HepG2 (cell line): Measurements from ENCODE around the gene ADAMTS4. TPM values are rescaled to one million over a fixed set of nuclear protein-coding genes. Genes with fewer than 3 reads are reported as not detected.

Experiments
- FOSL2 ChIP-seq: sonication (generic); formaldehyde crosslinking; IDR thresholded peaks from 2 replicates; pipeline ENCODE4 v1.4.0; 2020; ENCODE audit warnings: missing genetic modification reagents
- MED1 ChIP-seq: sonication (generic); formaldehyde crosslinking; IDR thresholded peaks from 2 replicates; pipeline ENCODE4 v1.4.0; 2020; ENCODE audit warnings: missing genetic modification reagents
- NFYC ChIP-seq: IDR thresholded peaks from 2 replicates; pipeline ENCODE4 v1.6.1; 2016; ENCODE audit warnings: missing genetic modification reagents, missing compliant biosample characterization
- NKX3-1 ChIP-seq: sonication (generic); formaldehyde crosslinking; IDR thresholded peaks from 2 replicates; pipeline ENCODE4 v1.5.0; 2020; ENCODE audit warnings: missing genetic modification reagents
- PITX1 ChIP-seq: sonication (generic); formaldehyde crosslinking; IDR thresholded peaks from 2 replicates; pipeline ENCODE4 v1.5.1; 2020; ENCODE audit warnings: mild to moderate bottlenecking, missing genetic modification reagents
- RAD21 ChIP-seq: fragments of 450-650 bp; formaldehyde crosslinking; IDR thresholded peaks from 2 replicates; pipeline ENCODE4 v1.5.0; 2020; ENCODE audit warnings: mild to moderate bottlenecking
- SP140L ChIP-seq: sonication (generic); formaldehyde crosslinking; IDR thresholded peaks from 2 replicates; pipeline ENCODE4 v1.4.0; 2020; ENCODE audit warnings: missing genetic modification reagents, borderline replicate concordance
- YY1 ChIP-seq: IDR thresholded peaks from 2 replicates; pipeline ENCODE4 v1.6.1; 2011; ENCODE audit warnings: low read length, low read depth, moderate library complexity, mild to moderate bottlenecking; ENCODE audit not compliant: insufficient read depth, insufficient replicate concordance
- ZNF263 ChIP-seq: sonication (generic); formaldehyde crosslinking; IDR thresholded peaks from 2 replicates; pipeline ENCODE4 v1.4.0; 2020; ENCODE audit warnings: missing genetic modification reagents
- ZNF713 ChIP-seq: sonication (generic); formaldehyde crosslinking; IDR thresholded peaks from 2 replicates; pipeline ENCODE4 v1.4.0; 2020; ENCODE audit warnings: mild to moderate bottlenecking, missing genetic modification reagents
- ZNF883 ChIP-seq: sonication (generic); formaldehyde crosslinking; IDR thresholded peaks from 2 replicates; pipeline ENCODE4 v1.5.1; 2020; ENCODE audit warnings: mild to moderate bottlenecking, missing genetic modification reagents; ENCODE audit errors: not compliant biosample characterization
- polyA plus RNA-seq, 8 experiments: library from polyadenylated mRNA; depleted of rRNA in 3 of 8; stranded (reverse) in 7 of 8; unstranded in 1 of 8; fragments of >200 nt; fragmentation: Illumina TruSeq in 4 of 8; extraction: Trizol in 4 of 8; gene quantifications; 2 replicates each; pipeline versions ENCODE4 v1.2.1 to v1.2.3, GENCODE V29; 2011 to 2016; ENCODE audit warnings: low read depth in 4 of 8, missing spikeins in 1 of 8, mixed read lengths in 1 of 8; ENCODE audit not compliant: insufficient read depth in 1 of 8
- total RNA-seq, 5 experiments: library from RNA; depleted of rRNA; stranded (reverse); fragments of >200 nt; fragmentation: Illumina TruSeq; extraction: Trizol; gene quantifications; 2 replicates each; pipeline ENCODE4 v1.2.3, GENCODE V29; 2016; ENCODE audit warnings: low read depth in 1 of 5
- TF ChIP-seq, protein P1 (sequence below): sonication (generic); formaldehyde crosslinking; IDR thresholded peaks from 2 replicates; pipeline ENCODE4 v1.8.0; 2022; ENCODE audit warnings: mild to moderate bottlenecking, missing genetic modification reagents, moderate library complexity
- TF ChIP-seq, protein P2 (sequence below): sonication (generic); formaldehyde crosslinking; IDR thresholded peaks from 2 replicates; pipeline ENCODE4 v1.9.0; 2021; ENCODE audit warnings: mild to moderate bottlenecking, missing genetic modification reagents
- TF ChIP-seq, protein P3 (sequence below): sonication (generic); formaldehyde crosslinking; IDR thresholded peaks from 2 replicates; pipeline ENCODE4 v1.4.0; 2020; ENCODE audit warnings: mild to moderate bottlenecking, missing genetic modification reagents
- TF ChIP-seq, protein P4 (sequence below): sonication (generic); formaldehyde crosslinking; conservative IDR thresholded peaks from 2 replicates; pipeline ENCODE4 v1.8.1; 2023; ENCODE audit warnings: missing genetic modification reagents
- TF ChIP-seq, protein P5 (sequence below): sonication (generic); formaldehyde crosslinking; IDR thresholded peaks from 2 replicates; pipeline ENCODE4 v1.4.0; 2020; ENCODE audit warnings: low read depth, mild to moderate bottlenecking, missing genetic modification reagents

The ADAMTS4 gene
- total and polyA plus RNA-seq, 2 of the 13 experiments (the other 11 are each of a cell fraction or from before 2014, with no cell fraction given): 0.51 to 1.7 TPM

DNA sequence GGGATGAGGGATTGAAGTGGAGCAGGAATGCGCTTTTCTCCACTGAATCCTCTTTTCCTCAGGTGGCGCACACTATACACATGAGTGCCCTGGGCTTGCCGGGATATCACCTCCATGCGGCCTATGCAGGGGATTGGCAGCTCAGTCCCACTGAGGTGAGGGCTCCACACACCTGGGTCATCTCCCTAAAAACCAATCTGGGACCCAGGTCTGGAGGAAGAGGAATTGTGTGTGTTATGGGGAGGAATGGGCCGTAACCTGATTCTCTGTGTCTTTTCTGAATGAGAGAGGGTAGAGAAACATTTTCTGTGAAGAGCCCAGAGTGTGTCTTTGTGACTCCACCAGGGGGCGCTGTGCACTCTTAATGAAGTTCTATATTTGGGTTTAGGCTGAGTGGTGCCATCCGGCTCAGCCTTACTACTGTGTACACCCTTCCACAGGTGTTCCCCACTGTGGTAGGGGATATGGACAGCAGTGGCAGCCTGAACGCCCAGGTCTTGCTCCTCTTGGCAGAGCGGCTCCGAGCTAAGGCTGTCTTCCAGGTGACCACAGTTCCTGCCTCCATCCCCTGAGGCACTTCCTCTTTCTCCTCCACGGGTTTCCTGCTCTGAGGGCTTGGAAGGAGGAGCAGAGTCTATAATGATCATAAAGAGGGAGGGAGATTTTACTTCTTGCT is 28.5 kb upstream of the ADAMTS4 start (continued):
- TF ChIP-seq, protein P1, sequence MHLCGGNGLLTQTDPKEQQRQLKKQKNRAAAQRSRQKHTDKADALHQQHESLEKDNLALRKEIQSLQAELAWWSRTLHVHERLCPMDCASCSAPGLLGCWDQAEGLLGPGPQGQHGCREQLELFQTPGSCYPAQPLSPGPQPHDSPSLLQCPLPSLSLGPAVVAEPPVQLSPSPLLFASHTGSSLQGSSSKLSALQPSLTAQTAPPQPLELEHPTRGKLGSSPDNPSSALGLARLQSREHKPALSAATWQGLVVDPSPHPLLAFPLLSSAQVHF: no peak
- TF ChIP-seq, protein P2, sequence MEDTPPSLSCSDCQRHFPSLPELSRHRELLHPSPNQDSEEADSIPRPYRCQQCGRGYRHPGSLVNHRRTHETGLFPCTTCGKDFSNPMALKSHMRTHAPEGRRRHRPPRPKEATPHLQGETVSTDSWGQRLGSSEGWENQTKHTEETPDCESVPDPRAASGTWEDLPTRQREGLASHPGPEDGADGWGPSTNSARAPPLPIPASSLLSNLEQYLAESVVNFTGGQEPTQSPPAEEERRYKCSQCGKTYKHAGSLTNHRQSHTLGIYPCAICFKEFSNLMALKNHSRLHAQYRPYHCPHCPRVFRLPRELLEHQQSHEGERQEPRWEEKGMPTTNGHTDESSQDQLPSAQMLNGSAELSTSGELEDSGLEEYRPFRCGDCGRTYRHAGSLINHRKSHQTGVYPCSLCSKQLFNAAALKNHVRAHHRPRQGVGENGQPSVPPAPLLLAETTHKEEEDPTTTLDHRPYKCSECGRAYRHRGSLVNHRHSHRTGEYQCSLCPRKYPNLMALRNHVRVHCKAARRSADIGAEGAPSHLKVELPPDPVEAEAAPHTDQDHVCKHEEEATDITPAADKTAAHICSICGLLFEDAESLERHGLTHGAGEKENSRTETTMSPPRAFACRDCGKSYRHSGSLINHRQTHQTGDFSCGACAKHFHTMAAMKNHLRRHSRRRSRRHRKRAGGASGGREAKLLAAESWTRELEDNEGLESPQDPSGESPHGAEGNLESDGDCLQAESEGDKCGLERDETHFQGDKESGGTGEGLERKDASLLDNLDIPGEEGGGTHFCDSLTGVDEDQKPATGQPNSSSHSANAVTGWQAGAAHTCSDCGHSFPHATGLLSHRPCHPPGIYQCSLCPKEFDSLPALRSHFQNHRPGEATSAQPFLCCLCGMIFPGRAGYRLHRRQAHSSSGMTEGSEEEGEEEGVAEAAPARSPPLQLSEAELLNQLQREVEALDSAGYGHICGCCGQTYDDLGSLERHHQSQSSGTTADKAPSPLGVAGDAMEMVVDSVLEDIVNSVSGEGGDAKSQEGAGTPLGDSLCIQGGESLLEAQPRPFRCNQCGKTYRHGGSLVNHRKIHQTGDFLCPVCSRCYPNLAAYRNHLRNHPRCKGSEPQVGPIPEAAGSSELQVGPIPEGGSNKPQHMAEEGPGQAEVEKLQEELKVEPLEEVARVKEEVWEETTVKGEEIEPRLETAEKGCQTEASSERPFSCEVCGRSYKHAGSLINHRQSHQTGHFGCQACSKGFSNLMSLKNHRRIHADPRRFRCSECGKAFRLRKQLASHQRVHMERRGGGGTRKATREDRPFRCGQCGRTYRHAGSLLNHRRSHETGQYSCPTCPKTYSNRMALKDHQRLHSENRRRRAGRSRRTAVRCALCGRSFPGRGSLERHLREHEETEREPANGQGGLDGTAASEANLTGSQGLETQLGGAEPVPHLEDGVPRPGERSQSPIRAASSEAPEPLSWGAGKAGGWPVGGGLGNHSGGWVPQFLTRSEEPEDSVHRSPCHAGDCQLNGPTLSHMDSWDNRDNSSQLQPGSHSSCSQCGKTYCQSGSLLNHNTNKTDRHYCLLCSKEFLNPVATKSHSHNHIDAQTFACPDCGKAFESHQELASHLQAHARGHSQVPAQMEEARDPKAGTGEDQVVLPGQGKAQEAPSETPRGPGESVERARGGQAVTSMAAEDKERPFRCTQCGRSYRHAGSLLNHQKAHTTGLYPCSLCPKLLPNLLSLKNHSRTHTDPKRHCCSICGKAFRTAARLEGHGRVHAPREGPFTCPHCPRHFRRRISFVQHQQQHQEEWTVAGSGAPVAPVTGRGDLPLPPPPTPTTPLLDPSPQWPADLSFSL (CRISPR knock-in tag): peak; percentile 70; the same call in 1 of the 2 replicates
- TF ChIP-seq NFYC (CRISPR knock-in tag) (no peak; the same call in 1 of the 2 replicates), RAD21 (0 out of 2 replicates have a peak, but pooled peaks have one; percentile 52), YY1 (peak; percentile 16), NKX3-1 (CRISPR knock-in tag) (no peak), MED1 (CRISPR knock-in tag) (peak; percentile 60), PITX1 (CRISPR knock-in tag) (no peak), SP140L (no peak), ZNF883 (CRISPR knock-in tag) (no peak), ZNF713 (no peak), FOSL2 (CRISPR knock-in tag) (0 out of 2 replicates have a peak, but pooled peaks have one; percentile 3), ZNF263 (CRISPR knock-in tag) (peak; percentile 48; the same call in 1 of the 2 replicates)
- TF ChIP-seq, protein P3, sequence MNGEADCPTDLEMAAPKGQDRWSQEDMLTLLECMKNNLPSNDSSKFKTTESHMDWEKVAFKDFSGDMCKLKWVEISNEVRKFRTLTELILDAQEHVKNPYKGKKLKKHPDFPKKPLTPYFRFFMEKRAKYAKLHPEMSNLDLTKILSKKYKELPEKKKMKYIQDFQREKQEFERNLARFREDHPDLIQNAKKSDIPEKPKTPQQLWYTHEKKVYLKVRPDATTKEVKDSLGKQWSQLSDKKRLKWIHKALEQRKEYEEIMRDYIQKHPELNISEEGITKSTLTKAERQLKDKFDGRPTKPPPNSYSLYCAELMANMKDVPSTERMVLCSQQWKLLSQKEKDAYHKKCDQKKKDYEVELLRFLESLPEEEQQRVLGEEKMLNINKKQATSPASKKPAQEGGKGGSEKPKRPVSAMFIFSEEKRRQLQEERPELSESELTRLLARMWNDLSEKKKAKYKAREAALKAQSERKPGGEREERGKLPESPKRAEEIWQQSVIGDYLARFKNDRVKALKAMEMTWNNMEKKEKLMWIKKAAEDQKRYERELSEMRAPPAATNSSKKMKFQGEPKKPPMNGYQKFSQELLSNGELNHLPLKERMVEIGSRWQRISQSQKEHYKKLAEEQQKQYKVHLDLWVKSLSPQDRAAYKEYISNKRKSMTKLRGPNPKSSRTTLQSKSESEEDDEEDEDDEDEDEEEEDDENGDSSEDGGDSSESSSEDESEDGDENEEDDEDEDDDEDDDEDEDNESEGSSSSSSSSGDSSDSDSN (CRISPR knock-in tag): 0 out of 2 replicates have a peak, but pooled peaks have one; percentile 11
- TF ChIP-seq, protein P4, sequence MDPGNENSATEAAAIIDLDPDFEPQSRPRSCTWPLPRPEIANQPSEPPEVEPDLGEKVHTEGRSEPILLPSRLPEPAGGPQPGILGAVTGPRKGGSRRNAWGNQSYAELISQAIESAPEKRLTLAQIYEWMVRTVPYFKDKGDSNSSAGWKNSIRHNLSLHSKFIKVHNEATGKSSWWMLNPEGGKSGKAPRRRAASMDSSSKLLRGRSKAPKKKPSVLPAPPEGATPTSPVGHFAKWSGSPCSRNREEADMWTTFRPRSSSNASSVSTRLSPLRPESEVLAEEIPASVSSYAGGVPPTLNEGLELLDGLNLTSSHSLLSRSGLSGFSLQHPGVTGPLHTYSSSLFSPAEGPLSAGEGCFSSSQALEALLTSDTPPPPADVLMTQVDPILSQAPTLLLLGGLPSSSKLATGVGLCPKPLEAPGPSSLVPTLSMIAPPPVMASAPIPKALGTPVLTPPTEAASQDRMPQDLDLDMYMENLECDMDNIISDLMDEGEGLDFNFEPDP (CRISPR knock-in tag): 0 out of 2 replicates have a peak, but pooled peaks have one; percentile 5
- TF ChIP-seq, protein P5, sequence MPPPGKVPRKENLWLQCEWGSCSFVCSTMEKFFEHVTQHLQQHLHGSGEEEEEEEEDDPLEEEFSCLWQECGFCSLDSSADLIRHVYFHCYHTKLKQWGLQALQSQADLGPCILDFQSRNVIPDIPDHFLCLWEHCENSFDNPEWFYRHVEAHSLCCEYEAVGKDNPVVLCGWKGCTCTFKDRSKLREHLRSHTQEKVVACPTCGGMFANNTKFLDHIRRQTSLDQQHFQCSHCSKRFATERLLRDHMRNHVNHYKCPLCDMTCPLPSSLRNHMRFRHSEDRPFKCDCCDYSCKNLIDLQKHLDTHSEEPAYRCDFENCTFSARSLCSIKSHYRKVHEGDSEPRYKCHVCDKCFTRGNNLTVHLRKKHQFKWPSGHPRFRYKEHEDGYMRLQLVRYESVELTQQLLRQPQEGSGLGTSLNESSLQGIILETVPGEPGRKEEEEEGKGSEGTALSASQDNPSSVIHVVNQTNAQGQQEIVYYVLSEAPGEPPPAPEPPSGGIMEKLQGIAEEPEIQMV (CRISPR knock-in tag): no peak
